Stimulated activated CD4-positive, alpha-beta T cell treated with anti-CD3 and anti-CD28 coated beads, Interleukin-2, amount 100 ng/mL, for 24 hours (primary cell): ENCODE results near the gene CCDC154.
A peak's percentile ranks its signal among the peaks of the same experiment; 100 is the strongest.
"Not testable (repeated sequence)": the region's sequence is repeated elsewhere in the genome, so short reads cannot be mapped to it uniquely, and the experiment has no call there.

ENCODE experiments used
- DNase-seq, 2 donors: peaks; one replicate each; pipeline ENCODE4 v3.0.0-alpha.2; 2020

The CCDC154 gene

GRCh38 chr16:1443980-1444729 lies at the start of gene CCDC154:
Gene CCDC154 (minus strand): TSS chr16:1444556. CDS start chr16:1444322, 234 bp downstream.
- no peak for DNase-seq

GRCh38 chr16:1493746-1494094 lies 49.4 kb upstream of the CCDC154 start:
- DNase-seq, result no peak

DNA sequence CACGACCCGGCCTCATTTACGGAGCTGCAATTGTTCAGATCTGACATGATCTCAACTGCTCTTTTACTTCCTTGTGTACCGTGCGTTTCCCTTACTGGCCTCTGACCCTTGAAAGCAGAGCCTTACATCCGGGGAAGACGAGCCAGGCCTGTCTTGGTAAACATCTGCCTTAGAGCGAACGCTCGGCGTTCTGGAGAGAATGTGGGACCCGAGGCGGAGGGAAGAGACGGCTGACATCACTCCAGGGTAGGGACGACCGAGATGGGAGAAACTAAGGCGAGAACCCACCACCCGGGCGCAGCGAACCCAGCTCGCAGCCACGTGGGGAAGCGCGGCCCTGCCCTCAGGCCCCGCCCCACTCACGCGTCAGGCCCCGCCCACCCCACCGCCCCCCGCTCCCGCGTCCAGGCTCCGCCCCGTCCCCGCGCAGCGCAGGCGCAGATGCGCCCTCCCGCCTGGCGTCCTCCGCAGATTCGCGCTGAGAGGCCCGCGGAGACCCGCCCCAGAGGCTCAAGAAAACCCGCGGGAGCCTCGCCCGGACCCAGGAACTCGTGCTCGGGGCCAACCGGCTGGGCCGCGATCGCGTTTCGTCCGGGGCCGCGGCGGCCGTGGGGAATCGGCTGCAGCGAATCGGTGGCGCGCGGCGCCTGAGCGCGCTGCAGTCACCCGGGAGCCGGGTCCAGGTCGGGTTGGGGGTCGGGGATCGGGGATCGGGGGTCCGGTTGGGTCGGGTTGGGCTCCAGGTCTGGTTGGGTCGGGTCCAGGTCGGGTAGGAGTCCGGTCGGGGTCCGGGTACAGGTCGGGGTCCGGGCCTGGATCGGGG lies 48.8 kb upstream of the CCDC154 start, which contains the start of gene TELO2:
TSS of gene TELO2 (plus strand) at position 438 of the 823 bp plus-strand sequence. CDS start 922 bp downstream, outside the sequence.
- peak; percentile 86 to 89 for DNase-seq

- no peak for DNase-seq
Measured at GRCh38 chr16:1492082-1492922, 47.9 kb upstream of the CCDC154 start.

DNA sequence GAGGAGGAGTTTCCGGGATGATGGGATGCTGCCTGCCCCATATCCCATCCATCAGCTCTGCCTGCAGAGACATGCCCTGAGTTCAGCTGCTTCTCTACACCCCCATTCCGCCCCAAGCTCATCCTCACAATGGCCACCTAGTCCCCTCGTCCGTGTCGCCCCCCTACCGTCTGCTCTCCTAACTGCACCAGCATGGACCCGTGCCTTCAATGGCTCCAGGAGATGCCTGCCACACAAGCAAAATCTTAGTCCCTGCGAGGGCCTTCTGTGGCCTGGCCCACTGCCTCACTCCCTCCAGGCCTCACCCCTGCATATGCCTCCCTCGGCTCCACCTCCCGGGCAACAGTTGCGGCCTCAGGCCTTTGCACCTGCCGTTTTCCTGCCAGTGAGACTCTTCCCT lies 47.0 kb upstream of the CCDC154 start:
- no peak for DNase-seq

DNA sequence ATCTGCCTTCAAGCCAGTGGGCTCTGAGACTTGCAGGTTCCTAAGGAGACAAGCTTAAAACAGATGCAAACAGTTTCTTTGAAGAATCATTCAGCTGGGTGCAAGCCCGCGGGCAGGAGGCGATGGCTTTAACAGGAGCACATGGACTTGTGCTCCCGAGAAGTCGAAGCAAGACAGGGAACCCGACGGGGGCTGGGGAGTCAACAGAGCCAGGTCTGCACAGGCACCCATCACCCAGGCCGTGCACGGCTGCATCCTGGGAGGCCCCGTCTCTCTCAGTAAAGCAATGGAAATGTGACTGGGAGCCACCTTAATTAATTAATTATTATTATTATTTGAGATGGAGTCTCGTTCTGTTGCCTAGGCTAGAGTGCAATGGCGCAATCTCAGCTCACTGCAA lies 44.7 kb upstream of the CCDC154 start:
- no peak for DNase-seq

DNA sequence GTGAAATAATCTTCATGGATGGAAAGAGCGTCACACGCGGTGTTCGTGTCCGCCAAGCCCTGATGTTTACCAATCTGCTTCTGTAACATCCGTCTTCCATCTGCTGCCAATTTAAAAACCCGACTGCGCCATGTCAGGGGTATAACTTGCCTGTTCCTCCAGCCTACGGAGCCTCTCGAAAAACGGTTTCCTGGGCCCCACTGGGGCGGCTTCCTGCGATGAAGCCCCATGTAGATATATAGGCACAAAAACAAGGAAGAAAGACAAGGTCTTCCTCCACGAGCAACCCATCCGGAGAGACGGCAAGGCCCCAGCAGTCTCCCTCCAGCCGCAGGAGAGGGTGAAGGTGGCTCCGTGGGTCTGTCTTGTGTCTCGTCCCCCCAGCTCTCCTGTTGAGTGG lies 44.3 kb upstream of the CCDC154 start, which contains the start of gene PTX4:
TSS of gene PTX4 (minus strand) at position 326 of the 400 bp plus-strand sequence. CDS start at position 291, 35 bp downstream.
- no peak for DNase-seq

DNA sequence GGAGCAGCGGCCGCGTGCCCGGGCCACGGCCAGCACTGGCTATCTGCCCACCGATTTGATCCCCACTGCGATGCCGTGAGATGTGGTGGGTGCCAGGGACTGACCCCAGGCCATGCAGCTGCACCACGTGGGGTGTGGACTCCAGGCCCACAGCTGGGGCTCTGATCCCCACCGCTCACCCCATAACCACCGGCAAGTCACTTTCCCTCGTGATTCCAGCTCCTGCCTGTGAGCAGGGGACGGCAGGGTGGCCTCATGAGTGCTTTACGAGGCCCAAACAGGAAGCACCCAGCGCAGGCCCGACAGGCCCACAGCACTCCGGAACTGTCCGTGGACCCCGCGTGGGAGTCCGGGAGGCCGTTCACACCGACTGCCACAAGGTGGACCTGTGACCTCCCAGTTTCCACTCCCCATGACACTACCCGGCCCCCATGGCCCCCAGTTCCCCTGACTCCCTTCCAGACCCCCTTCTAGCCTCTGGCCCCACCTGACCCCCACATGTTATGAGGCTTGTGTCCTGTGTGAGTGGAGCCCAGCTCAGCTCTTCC lies 43.8 kb upstream of the CCDC154 start:
- no peak for DNase-seq

DNA sequence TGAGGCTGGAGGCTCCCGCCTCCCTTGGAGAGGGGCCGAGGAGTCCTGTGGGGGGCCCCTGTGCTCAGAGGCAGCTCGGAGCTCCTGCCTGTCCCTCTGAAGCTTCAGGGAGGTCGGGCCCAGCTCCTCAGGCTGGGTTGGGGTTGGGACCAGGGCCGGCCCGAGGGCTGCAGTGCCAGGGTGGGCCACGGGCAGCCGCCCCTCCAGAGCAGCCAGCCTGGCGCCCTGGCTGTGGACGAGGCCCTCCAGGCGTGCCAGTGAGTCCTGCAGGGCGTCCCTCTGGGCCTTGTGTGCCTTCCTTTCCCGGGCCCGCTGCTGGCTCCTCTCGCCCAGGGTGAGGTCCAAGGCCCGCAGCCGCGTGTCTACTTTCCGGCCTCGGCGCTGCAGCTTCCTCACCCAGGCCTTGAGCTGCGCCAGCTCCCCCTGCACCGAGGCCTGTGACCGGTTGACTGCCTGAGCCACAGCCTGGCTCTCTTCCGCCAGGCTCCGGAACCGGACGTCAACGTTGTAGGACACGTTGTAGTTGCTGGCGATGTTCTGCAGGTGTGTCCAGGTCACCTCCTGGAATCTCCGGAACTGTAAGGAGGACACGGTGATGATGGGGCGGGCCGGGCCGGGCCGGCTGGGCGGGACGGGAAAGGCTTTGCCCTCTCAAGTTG lies 43.2 kb upstream of the CCDC154 start:
- DNase-seq, result no peak

DNA sequence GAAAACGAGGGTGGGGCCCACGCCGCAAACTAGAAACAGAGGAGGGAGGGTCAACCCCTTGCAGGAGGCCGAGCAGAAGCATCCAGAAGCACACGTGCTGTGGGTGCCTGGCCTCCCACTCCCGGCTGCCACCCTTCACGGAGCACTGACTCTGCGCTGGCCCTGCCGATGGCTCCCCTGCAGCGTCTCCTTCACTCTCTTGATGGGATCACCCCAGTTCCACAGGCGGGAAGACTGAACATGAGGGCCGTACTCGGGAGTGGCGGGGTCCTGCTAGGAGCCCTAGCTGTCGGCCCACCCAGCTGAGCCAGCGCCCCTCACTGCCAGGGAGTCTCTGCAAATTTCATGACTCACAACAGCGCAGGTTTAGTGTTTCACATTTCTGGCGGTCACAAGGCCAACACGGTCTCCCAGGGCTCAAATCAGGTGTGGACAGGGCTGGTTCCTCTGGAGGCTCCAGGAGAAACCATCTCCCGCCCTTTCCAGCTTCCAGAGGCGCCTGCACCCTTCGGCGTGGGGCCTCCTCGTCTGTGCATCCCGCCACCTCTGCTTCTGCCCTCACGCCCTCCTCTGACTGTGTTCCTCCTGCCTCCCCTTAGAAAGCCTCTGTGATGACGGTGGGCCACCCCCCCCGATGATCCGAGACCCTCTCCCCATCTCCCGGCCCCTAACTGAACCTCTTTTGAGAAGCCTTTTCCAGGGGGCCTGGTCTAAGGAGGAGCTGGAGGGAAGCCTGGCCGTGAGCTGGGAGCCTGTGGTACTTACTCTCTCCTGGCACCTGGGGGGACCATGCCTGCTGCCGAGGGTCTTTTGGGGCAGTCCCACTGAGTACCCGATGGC lies 42.4 kb upstream of the CCDC154 start:
- no peak for DNase-seq

DNA sequence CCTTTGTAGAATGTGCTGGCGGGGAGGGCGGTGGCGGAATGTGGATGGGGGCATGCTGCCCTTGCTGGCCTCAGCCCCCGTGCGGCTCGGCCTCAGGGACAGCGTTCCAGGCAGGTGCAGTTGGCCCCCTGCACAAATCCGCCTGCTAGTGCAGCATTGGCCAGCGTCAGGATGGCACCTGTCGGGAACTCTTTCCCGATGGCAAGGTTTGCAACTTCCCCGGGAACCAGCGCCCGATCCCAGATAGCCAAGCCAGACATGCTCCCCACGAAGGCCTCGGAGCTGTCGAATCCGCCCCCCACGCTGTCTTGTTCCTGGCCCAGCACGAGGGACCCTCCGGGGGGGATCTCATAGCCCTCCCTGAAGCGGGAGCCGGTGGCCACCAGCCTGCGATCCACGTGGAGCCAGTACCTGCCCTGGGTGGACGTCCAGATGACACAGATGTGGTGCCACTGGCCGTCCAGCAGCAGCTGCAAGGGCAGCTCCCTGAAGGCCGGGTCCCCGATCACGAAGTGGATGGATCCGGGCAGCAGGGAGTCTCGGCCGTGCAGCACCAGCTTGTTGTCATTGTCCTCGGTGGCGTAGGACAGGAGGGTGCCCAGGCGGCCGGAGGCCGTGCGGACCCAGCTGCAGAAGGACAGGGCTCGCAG lies 41.6 kb upstream of the CCDC154 start:
- no peak for DNase-seq

DNA sequence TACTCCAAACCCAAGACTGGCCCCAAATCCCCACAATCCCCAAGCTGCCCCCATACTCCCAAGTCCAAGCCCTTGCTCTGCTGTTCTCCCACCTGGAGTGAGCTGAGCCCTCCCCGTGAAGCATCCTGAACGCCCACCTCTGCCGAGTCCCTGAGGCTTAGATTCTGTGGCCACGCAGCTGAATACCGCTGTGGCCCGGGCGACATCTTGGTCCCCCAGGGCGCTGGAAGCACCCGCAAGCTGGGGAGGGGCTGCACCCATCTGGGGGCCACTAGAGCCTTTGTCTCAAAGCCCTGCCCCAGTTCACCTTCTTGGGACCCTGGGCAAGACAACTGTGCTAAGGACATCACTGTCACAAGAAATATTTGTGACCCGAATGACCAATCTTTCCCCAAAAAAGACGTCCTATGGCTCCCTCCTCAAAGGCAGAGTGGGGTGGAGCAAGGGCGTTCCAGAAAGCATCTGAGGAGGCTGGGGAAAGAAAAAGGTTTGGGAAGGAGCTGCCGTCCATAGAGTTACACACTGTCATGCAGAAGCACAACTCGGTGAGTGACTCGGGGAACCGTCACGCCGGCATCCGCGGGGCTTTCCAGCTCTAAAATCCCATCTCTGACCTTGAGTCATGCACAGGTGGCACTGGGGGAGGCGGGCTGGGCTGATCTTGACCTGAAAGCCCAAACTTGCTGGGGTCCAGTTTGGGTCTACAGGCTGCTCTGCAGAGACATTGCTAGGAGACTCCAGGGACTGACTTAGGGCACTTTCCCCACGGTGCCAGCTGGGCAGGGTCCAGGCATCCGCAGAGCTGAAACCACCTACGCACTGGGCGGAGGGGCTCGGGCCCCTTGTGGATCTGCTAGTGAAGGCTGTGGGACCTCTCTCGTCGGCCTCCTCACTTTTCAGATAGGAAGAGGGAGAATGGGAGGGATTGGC lies 37.8 kb upstream of the CCDC154 start:
- DNase-seq, result no peak

DNA sequence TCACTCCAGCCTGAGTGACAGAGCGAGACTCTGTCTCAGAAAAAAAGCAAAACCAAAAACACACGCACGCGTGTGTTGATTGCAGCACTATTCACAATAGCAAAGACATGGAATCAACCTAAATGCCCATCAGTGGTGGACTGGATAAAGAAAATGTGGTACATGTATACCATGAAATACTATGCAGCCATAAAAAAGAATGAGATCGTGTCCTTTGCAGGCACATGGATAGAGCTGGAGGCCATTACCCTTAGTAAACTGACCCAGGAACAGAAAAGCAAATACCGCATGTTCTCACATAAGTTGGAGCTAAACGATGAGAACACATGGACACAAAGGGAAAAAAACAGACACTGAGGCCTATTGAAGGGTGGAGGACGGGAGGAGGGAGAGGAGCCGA lies 34.6 kb upstream of the CCDC154 start:
- not testable (repeated sequence) for DNase-seq

GRCh38 chr16:1477033-1477432 lies 32.7 kb upstream of the CCDC154 start:
- no peak for DNase-seq

GRCh38 chr16:1475552-1476114 lies 31.3 kb upstream of the CCDC154 start:
- DNase-seq, result no peak

- peak; percentile 90 to 92 for DNase-seq
Measured at GRCh38 chr16:1474796-1475551, 30.6 kb upstream of the CCDC154 start, which contains the start of gene CLCN7. Gene CLCN7 (minus strand): TSS chr16:1475028. CDS start chr16:1474974, 54 bp downstream.

- DNase-seq, result no peak
Measured at GRCh38 chr16:1474082-1474795, 29.9 kb upstream of the CCDC154 start.

DNA sequence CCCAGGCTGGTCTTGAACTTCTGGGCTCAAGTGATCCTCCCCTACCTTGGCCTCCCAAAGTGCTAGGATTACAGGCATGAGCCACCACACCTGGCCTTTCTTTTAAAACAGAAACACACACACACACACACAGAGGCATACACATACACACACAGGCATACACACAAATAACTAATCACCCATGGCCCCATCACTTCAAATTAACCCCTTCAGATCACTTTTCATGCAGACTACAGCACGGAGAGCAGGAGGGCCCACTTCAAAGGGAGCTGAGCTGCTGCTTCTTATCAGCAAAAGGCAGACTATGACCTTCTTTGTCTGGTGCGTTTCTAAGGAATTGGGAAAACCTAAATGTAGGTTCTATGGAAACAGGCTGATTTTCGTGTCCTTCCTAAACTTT lies 28.6 kb upstream of the CCDC154 start:
- no peak for DNase-seq
